OCI-LY1 (cell line): ENCODE measurements around the gene SHC1.

Source experiments
- H2AFZ ChIP-seq: fragments of 200-600 bp; sonication (generic), shearing (Covaris generic); 2 replicates; pipeline ENCODE4 v1.6.0; 2014; ENCODE audit warnings: antibody characterized with exemption, mild to moderate bottlenecking, low read length
- H3F3A ChIP-seq: fragments of 200-600 bp; sonication (generic), shearing (Covaris generic); 2 replicates; pipeline ENCODE4 v1.6.0; 2014; ENCODE audit warnings: mild to moderate bottlenecking, antibody characterized with exemption, low read length, moderate library complexity; ENCODE audit not compliant: insufficient read depth
- H3K27ac ChIP-seq: fragments of 200-600 bp; sonication (generic); 2 replicates; pipeline ENCODE4 v1.5.1; 2014; ENCODE audit warnings: low read length, mixed run types, mild to moderate bottlenecking, low read depth; ENCODE audit not compliant: poor library complexity, severe bottlenecking
- H3K27me3 ChIP-seq: fragments of 200-600 bp; sonication (generic); 2 replicates; pipeline ENCODE4 v1.6.0; 2014; ENCODE audit warnings: antibody characterized with exemption, mild to moderate bottlenecking, low read length, moderate library complexity; ENCODE audit not compliant: insufficient read depth
- H3K36me3 ChIP-seq: fragments of 200-600 bp; sonication (generic); 2 replicates; pipeline ENCODE4 v1.6.1; 2014; ENCODE audit warnings: mild to moderate bottlenecking, antibody characterized with exemption, low read length, moderate library complexity, mixed read lengths; ENCODE audit not compliant: insufficient read depth
- H3K4me1 ChIP-seq: fragments of 200-600 bp; sonication (generic); 2 replicates; pipeline ENCODE4 v1.5.1; 2014; ENCODE audit warnings: mild to moderate bottlenecking, low read length, moderate library complexity; ENCODE audit not compliant: insufficient read depth, severe bottlenecking
- H3K4me2 ChIP-seq: fragments of 200-600 bp; sonication (generic), shearing (Covaris generic); 2 replicates; pipeline ENCODE4 v1.6.1; 2014; ENCODE audit warnings: low read length
- H3K4me3 ChIP-seq: fragments of 200-600 bp; sonication (generic); 2 replicates; pipeline ENCODE4 v1.5.1; 2014; ENCODE audit warnings: low read length, low read depth, mild to moderate bottlenecking, mixed read lengths; ENCODE audit not compliant: poor library complexity, severe bottlenecking
- H3K79me2 ChIP-seq: fragments of 200-600 bp; shearing (Covaris generic); 2 replicates; pipeline ENCODE4 v1.6.1; 2016; ENCODE audit warnings: mixed run types, low read length, mixed read lengths; ENCODE audit not compliant: insufficient read depth
- H3K9ac ChIP-seq: fragments of 200-600 bp; sonication (generic), shearing (Covaris generic); 2 replicates; pipeline ENCODE4 v1.6.1; 2014; ENCODE audit warnings: mild to moderate bottlenecking, low read length, mixed read lengths
- H3K9me2 ChIP-seq: fragments of 200-600 bp; sonication (generic), shearing (Covaris generic); 2 replicates; pipeline ENCODE4 v1.6.1; 2014; ENCODE audit warnings: low read depth, mild to moderate bottlenecking, low read length, mixed read lengths
- H3K9me3 ChIP-seq: fragments of 200-600 bp; shearing (Covaris generic); 2 replicates; pipeline ENCODE4 v1.6.1; 2014; ENCODE audit warnings: low read length, mixed read lengths
- H4K20me1 ChIP-seq: fragments of 200-600 bp; sonication (generic), shearing (Covaris generic); 2 replicates; pipeline ENCODE4 v1.6.0; 2016; ENCODE audit warnings: mild to moderate bottlenecking, low read length; ENCODE audit not compliant: insufficient read depth
- EZH2 ChIP-seq: fragments of 200-600 bp; sonication (generic), shearing (Covaris generic); IDR thresholded peaks from 2 replicates; pipeline ENCODE4 v1.8.0; 2017; ENCODE audit warnings: borderline replicate concordance, mixed run types, mild to moderate bottlenecking, antibody characterized with exemption, low read length, moderate library complexity, mixed read lengths
- TF ChIP-seq, protein P1 (sequence below): fragments of 200-600 bp; sonication (generic), shearing (Covaris generic); IDR thresholded peaks from 2 replicates; pipeline ENCODE4 v1.5.1; 2017; ENCODE audit warnings: mild to moderate bottlenecking, antibody characterized with exemption, low read length, moderate library complexity, mixed read lengths

The SHC1 gene

DNA sequence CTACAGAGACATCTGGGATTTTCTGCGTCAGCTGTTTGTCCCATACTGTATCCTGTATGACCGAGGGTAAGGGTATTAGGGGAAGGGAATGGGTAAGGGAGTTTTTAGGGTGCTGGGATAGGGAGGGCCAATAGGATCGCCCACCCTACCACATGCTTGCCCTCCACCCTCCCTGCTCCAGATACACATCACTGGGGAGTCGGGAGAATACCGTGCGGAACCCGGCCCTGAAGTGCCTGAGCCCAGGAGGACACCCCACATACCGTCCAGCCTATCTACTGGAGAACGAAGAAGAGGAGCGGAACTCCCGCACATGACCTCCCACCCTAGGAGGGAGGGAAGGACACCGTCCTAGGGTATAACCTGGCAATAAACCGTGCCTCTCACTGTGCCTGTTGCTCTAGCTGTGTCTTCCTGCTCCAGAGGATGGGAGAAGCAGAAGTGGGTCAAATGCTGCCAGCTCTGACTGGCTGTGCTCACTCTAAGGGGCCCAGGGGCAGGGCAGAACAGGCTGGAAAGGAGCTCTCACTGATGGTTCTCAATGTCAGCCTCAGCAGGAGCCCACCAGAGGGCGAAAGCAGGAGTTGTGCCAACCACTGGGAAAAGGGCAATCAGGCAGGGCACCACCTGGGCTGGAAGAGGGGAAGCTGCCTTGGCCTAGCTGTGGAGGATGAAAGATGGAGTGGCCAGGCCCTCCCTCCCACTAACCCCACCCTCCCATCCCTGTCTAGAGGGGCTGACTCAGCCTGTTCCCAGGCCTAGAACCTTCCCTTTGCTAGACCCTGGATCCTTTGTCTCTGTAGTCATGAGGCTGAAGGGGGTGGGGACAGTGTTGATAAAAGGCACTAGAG lies 22.4 kb upstream of the SHC1 start:
- Histone ChIP-seq H3K4me3 (no peak overlapping the region), H3K9ac (no peak overlapping the region), H3K36me3 (peaks cover 30% of the 10 kb centered on the region), H3K27ac (no peak overlapping the region), H3K4me2 (no peak overlapping the region), H3F3A (no peaks in the 10 kb centered on the region), H4K20me1 (no peaks in the 10 kb centered on the region), H3K4me1 (peaks cover 8% of the 10 kb centered on the region), H3K79me2 (no peaks in the 10 kb centered on the region), H2AFZ (no peak overlapping the region), H3K9me3 (no peaks in the 10 kb centered on the region), H3K27me3 (no peaks in the 10 kb centered on the region), H3K9me2 (no peaks in the 10 kb centered on the region)
- TF ChIP-seq EZH2: no peak
- TF ChIP-seq, protein P1, sequence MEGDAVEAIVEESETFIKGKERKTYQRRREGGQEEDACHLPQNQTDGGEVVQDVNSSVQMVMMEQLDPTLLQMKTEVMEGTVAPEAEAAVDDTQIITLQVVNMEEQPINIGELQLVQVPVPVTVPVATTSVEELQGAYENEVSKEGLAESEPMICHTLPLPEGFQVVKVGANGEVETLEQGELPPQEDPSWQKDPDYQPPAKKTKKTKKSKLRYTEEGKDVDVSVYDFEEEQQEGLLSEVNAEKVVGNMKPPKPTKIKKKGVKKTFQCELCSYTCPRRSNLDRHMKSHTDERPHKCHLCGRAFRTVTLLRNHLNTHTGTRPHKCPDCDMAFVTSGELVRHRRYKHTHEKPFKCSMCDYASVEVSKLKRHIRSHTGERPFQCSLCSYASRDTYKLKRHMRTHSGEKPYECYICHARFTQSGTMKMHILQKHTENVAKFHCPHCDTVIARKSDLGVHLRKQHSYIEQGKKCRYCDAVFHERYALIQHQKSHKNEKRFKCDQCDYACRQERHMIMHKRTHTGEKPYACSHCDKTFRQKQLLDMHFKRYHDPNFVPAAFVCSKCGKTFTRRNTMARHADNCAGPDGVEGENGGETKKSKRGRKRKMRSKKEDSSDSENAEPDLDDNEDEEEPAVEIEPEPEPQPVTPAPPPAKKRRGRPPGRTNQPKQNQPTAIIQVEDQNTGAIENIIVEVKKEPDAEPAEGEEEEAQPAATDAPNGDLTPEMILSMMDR: peak; percentile 32

DNA sequence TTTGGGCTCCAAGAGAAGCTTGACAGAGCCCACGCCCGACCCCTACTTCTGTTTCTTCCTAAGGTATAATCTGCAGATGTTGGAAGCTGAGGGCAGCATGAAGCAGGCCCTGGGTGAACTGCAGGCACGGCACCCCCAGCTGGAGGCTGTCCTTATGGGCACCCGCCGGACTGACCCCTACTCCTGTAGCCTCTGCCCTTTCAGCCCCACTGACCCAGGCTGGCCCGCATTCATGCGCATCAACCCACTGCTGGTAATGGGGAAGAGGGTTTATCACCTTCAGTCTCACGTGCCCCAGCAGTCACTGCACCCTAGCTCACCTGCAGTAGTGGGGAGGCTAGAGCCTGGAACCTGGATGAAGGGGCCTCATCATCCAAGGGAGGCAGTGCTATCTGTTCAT lies 19.7 kb upstream of the SHC1 start:
- Histone ChIP-seq H4K20me1 (no peaks in the 10 kb centered on the region), H3K27me3 (no peaks in the 10 kb centered on the region), H3K4me2 (no peak overlapping the region), H2AFZ (no peak overlapping the region), H3F3A (no peaks in the 10 kb centered on the region), H3K9ac (no peak overlapping the region), H3K27ac (no peak overlapping the region), H3K79me2 (no peaks in the 10 kb centered on the region), H3K36me3 (peaks cover 52% of the 10 kb centered on the region), H3K9me3 (no peaks in the 10 kb centered on the region), H3K9me2 (no peaks in the 10 kb centered on the region), H3K4me3 (no peak overlapping the region), H3K4me1 (peaks cover 8% of the 10 kb centered on the region)
- TF ChIP-seq, protein P1: no peak
- TF ChIP-seq EZH2: no peak

DNA sequence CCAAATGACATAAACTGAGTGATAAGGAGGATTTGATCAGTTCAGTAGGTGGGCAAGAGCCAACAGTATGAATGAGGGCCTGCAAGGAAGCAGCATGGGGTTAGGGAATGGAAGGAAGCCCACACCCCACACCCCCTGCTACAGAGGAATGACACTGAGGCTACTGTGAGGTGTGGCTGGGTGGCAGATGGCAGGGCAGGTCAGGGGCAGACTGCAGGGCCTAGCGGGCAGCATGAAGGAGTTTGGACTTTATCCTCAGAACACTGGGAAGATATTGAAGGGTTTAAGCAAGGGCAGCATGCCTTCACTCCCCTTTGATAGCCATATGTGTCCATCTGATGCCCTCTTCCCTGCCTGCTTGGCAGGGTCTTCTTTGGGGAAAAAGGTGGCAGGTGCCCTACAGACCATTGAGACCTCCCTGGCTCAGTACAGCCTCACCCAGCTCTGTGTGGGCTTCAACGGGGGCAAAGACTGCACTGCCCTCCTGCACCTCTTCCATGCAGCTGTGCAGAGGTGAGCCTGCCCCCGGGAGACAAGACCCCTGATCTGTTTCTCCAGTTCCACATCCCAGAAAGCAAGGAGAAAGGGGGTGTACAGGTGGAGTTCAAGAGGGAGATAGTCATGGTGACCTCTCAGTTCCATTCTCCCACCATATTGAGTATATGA lies 18.8 kb upstream of the SHC1 start:
- Histone ChIP-seq H3F3A (no peaks in the 10 kb centered on the region), H3K36me3 (peaks cover 52% of the 10 kb centered on the region), H3K9me2 (no peaks in the 10 kb centered on the region), H3K4me1 (peaks cover 8% of the 10 kb centered on the region), H3K9me3 (no peaks in the 10 kb centered on the region), H3K4me2 (no peak overlapping the region), H3K27ac (no peak overlapping the region), H4K20me1 (no peaks in the 10 kb centered on the region), H3K27me3 (no peaks in the 10 kb centered on the region), H3K79me2 (peaks cover 6% of the 10 kb centered on the region), H3K9ac (no peak overlapping the region), H2AFZ (no peak overlapping the region), H3K4me3 (no peak overlapping the region)
- TF ChIP-seq, protein P1: no peak
- no peak for TF ChIP-seq EZH2
